ENCODE measurements around the gene PHF19. TPM values are rescaled to one million over a fixed set of nuclear protein-coding genes. Genes with fewer than 3 reads are reported as not detected.

PHF19 gene
- total RNA-seq, 6 donors from 2014 or later: 8.0 to 42.4 (median 19.2) TPM

GRCh38 chr9:120891245-120891883, 14.4 kb upstream of the PHF19 start:
- Histone ChIP-seq H3K9me3 (no peaks in the 10 kb centered on the region), H3K27me3 (no peaks in the 10 kb centered on the region), H3K27ac (peak overlapping the region in 3 of 4 donors; percentile 53 to 65 (median 55)), H3K36me3 (no peaks in the 10 kb centered on the region), H3K4me1 (peaks cover 3 to 16% (median 6%) of the 10 kb centered on the region in 4 donors), H3K4me3 (no peak overlapping the region)
- DNase-seq: no peak
- WGBS, 2 donors: 77 to 85% methylated on average over 10 of the region's 10 CpGs
- TF ChIP-seq EP300 (IDR thresholded peaks at IDR 0.05): no peak
- no peak for TF ChIP-seq POLR2A (IDR thresholded peaks at IDR 0.05)
- no peak for TF ChIP-seq CTCF (IDR thresholded peaks at IDR 0.05)
- no peak for TF ChIP-seq POLR2AphosphoS5 (IDR thresholded peaks at IDR 0.05)
- ATAC-seq (ENCODE audit: low FRiP score in 2 of 2): no peak

GRCh38 chr9:120890320-120891244, 13.6 kb upstream of the PHF19 start:
- H3K36me3 ChIP-seq: no peaks in the 10 kb centered on the region
- 74 to 76% methylated on average over 14 of the region's 14 CpGs for WGBS, 2 donors
- ATAC-seq (ENCODE audit: low FRiP score in 2 of 2) (no peak), DNase-seq (no peak)
- peaks cover 7 to 16% (median 12%) of the 10 kb centered on the region in 4 donors for H3K4me1 ChIP-seq
- H3K4me3 ChIP-seq: no peak overlapping the region
- TF ChIP-seq POLR2A (IDR thresholded peaks at IDR 0.05) (no peak), POLR2AphosphoS5 (IDR thresholded peaks at IDR 0.05) (no peak), EP300 (IDR thresholded peaks at IDR 0.05) (no peak), CTCF (IDR thresholded peaks at IDR 0.05) (no peak)
- H3K9me3 ChIP-seq: no peaks in the 10 kb centered on the region
- H3K27ac ChIP-seq: peak overlapping the region in 3 of 4 donors; percentile 53 to 65 (median 55)
- no peaks in the 10 kb centered on the region for H3K27me3 ChIP-seq

- Histone ChIP-seq H3K27me3 (no peaks in the 10 kb centered on the region), H3K36me3 (no peaks in the 10 kb centered on the region), H3K4me3 (no peak overlapping the region), H3K27ac (peak overlapping the region in 3 of 4 donors; percentile 53 to 65 (median 55)), H3K9me3 (no peaks in the 10 kb centered on the region), H3K4me1 (peaks cover 8 to 20% (median 12%) of the 10 kb centered on the region in 4 donors)
- DNase-seq: no peak
- WGBS, 2 donors: 94 to 95% methylated on average over 1 of the region's 1 CpG
- no peak for ATAC-seq (ENCODE audit: low FRiP score in 2 of 2)
- TF ChIP-seq POLR2A (IDR thresholded peaks at IDR 0.05) (no peak), POLR2AphosphoS5 (IDR thresholded peaks at IDR 0.05) (no peak), CTCF (IDR thresholded peaks at IDR 0.05) (no peak), EP300 (IDR thresholded peaks at IDR 0.05) (no peak)
Observed at GRCh38 chr9:120889606-120890271, 12.8 kb upstream of the PHF19 start.

GRCh38 chr9:120888626-120889025, 11.6 kb upstream of the PHF19 start:
- H3K4me1 ChIP-seq: peaks cover 5 to 20% (median 9%) of the 10 kb centered on the region in 4 donors
- TF ChIP-seq POLR2A (IDR thresholded peaks at IDR 0.05): no peak
- no peak for TF ChIP-seq EP300 (IDR thresholded peaks at IDR 0.05)
- no peak for TF ChIP-seq CTCF (IDR thresholded peaks at IDR 0.05)
- no peak for TF ChIP-seq POLR2AphosphoS5 (IDR thresholded peaks at IDR 0.05)
- ATAC-seq (ENCODE audit: low FRiP score in 2 of 2): no peak

More at GRCh38 chr9:120888626-120889025, 11.6 kb upstream of the PHF19 start:
- Histone ChIP-seq H3K27me3 (no peaks in the 10 kb centered on the region), H3K4me3 (no peak overlapping the region), H3K9me3 (no peaks in the 10 kb centered on the region), H3K27ac (no peak overlapping the region), H3K36me3 (no peaks in the 10 kb centered on the region)
- no peak for DNase-seq
